DOHH2 (cell line): ENCODE measurements around the gene PSENEN.

Experiments
- H3F3A ChIP-seq: fragments of 200-600 bp; sonication (generic), shearing (Covaris generic); 2 replicates; pipeline ENCODE4 v1.6.0; 2016; ENCODE audit warnings: antibody characterized with exemption, mild to moderate bottlenecking; ENCODE audit not compliant: control insufficient read depth, insufficient read depth
- H3K27ac ChIP-seq: fragments of 200-600 bp; sonication (generic); 2 replicates; pipeline ENCODE4 v1.5.1; 2014; ENCODE audit warnings: low read depth, mild to moderate bottlenecking, low read length, moderate library complexity
- H3K27me3 ChIP-seq: fragments of 200-600 bp; sonication (generic); 2 replicates; pipeline ENCODE4 v1.6.1; 2014; ENCODE audit warnings: mild to moderate bottlenecking, low read length, mixed read lengths; ENCODE audit not compliant: control insufficient read depth
- H3K36me3 ChIP-seq: fragments of 200-600 bp; sonication (generic); 2 replicates; pipeline ENCODE4 v1.6.1; 2014; ENCODE audit warnings: mild to moderate bottlenecking, low read length, moderate library complexity, mixed read lengths; ENCODE audit not compliant: control insufficient read depth
- H3K4me1 ChIP-seq: fragments of 200-600 bp; sonication (generic); 2 replicates; pipeline ENCODE4 v1.6.1; 2014; ENCODE audit warnings: mild to moderate bottlenecking, low read length, mixed read lengths; ENCODE audit not compliant: control insufficient read depth
- H3K4me2 ChIP-seq: fragments of 200-600 bp; sonication (generic); 2 replicates; pipeline ENCODE4 v1.6.0; 2014; ENCODE audit warnings: mild to moderate bottlenecking, low read length, moderate library complexity
- H3K4me3 ChIP-seq: fragments of 200-600 bp; sonication (generic); 2 replicates; pipeline ENCODE4 v1.5.1; 2014; ENCODE audit warnings: mild to moderate bottlenecking, low read length, mixed read lengths
- H3K79me2 ChIP-seq: fragments of 200-600 bp; sonication (generic); 2 replicates; pipeline ENCODE4 v1.6.1; 2014; ENCODE audit warnings: mild to moderate bottlenecking, low read length, mixed read lengths; ENCODE audit not compliant: control insufficient read depth
- H3K9me2 ChIP-seq: fragments of 200-600 bp; sonication (generic); replicated peaks from 2 replicates; pipeline ENCODE4 v1.6.1; 2014; ENCODE audit warnings: mild to moderate bottlenecking, low read length, mixed read lengths; ENCODE audit not compliant: control insufficient read depth
- H3K9me3 ChIP-seq: fragments of 200-600 bp; sonication (generic); 2 replicates; pipeline ENCODE4 v1.6.1; 2014; ENCODE audit warnings: antibody characterized with exemption, low read length, mixed read lengths; ENCODE audit not compliant: control insufficient read depth, insufficient read depth
- H4K20me1 ChIP-seq: fragments of 200-600 bp; sonication (generic); 2 replicates; pipeline ENCODE4 v1.6.0; 2014; ENCODE audit warnings: low read depth, mild to moderate bottlenecking, antibody characterized with exemption, low read length, moderate library complexity; ENCODE audit not compliant: control insufficient read depth, insufficient read depth
- CTCF ChIP-seq: fragments of 200-600 bp; sonication (generic); IDR thresholded peaks from one replicate; pipeline ENCODE4 v1.5.1; 2014; ENCODE audit warnings: antibody characterized with exemption, mild to moderate bottlenecking, low read depth, low read length; ENCODE audit not compliant: poor library complexity, severe bottlenecking
- EZH2phosphoT487 ChIP-seq: fragments of 200-600 bp; sonication (generic); IDR thresholded peaks from 2 replicates; pipeline ENCODE4 v1.6.1; 2017; ENCODE audit warnings: borderline replicate concordance, mild to moderate bottlenecking, antibody characterized with exemption, low read length, moderate library complexity, mixed read lengths

PSENEN gene

GRCh38 chr19:35756377-35757230 lies 11.2 kb downstream of the PSENEN start, which contains the start of gene HSPB6:
Gene HSPB6, minus strand, starts transcription at chr19:35757029. Its CDS starts 21 bp downstream, at chr19:35757008.
- H3K79me2 ChIP-seq: peaks cover 31% of the 10 kb centered on the region
- no peaks in the 10 kb centered on the region for H3F3A ChIP-seq
- H3K27ac ChIP-seq: peak within 1 kb of the TSS; percentile 66
- no peaks in the 10 kb centered on the region for H3K9me3 ChIP-seq
- no peaks in the 10 kb centered on the region for H3K27me3 ChIP-seq
- peak within 1 kb of the TSS; percentile 80 for H3K4me3 ChIP-seq
- H3K4me2 ChIP-seq: peak within 1 kb of the TSS; percentile 93
- peaks cover 21% of the 10 kb centered on the region for H3K4me1 ChIP-seq
- 0 out of 2 replicates have a peak, but pooled peaks cover 4% of the 10 kb centered on the region for H4K20me1 ChIP-seq
- peaks cover 19% of the 10 kb centered on the region for H3K36me3 ChIP-seq
- no peaks in the 10 kb centered on the region for H3K9me2 ChIP-seq
- TF ChIP-seq EZH2phosphoT487 (no peak), CTCF (no peak)

- Histone ChIP-seq H3K9me3 (no peaks in the 10 kb centered on the region), H3K36me3 (peaks cover 24% of the 10 kb centered on the region), H3K9me2 (no peaks in the 10 kb centered on the region), H3K27me3 (no peaks in the 10 kb centered on the region), H3K27ac (peak overlapping the region; percentile 66), H3K4me1 (peaks cover 21% of the 10 kb centered on the region), H3K4me3 (peak overlapping the region; percentile 80), H3F3A (no peaks in the 10 kb centered on the region), H4K20me1 (0 out of 2 replicates have a peak, but pooled peaks cover 4% of the 10 kb centered on the region), H3K4me2 (peak overlapping the region; percentile 93), H3K79me2 (peaks cover 31% of the 10 kb centered on the region)
- TF ChIP-seq EZH2phosphoT487: no peak
- TF ChIP-seq CTCF: no peak
Measured at GRCh38 chr19:35757231-35757748, 11.8 kb downstream of the PSENEN start.

GRCh38 chr19:35757749-35758608 lies 12.5 kb downstream of the PSENEN start, which contains the start of gene PROSER3:
Gene PROSER3, plus strand, starts transcription at chr19:35758176. Its CDS starts 40 bp downstream, at chr19:35758216.
- Histone ChIP-seq H3F3A (no peaks in the 10 kb centered on the region), H3K27me3 (no peaks in the 10 kb centered on the region), H3K36me3 (peaks cover 25% of the 10 kb centered on the region), H3K4me3 (peak within 1 kb of the TSS; percentile 80), H4K20me1 (0 out of 2 replicates have a peak, but pooled peaks cover 4% of the 10 kb centered on the region), H3K79me2 (peaks cover 31% of the 10 kb centered on the region), H3K9me2 (no peaks in the 10 kb centered on the region), H3K27ac (peak within 1 kb of the TSS; percentile 75), H3K4me2 (peak within 1 kb of the TSS; percentile 93), H3K4me1 (peaks cover 21% of the 10 kb centered on the region), H3K9me3 (no peaks in the 10 kb centered on the region)
- TF ChIP-seq CTCF: no peak
- no peak for TF ChIP-seq EZH2phosphoT487
